Measurements from ENCODE around the gene DACH1.

DACH1 gene

GRCh38 chr13:71395053-71395452 is 472.0 kb downstream of the DACH1 start:
- H3K4me3 ChIP-seq = no peak overlapping the region
- no peaks in the 10 kb centered on the region for H3K9me3 ChIP-seq (ENCODE audit: low read depth, low read length)
- H3K9ac ChIP-seq (ENCODE audit: insufficient read length) = no peak overlapping the region
- TF ChIP-seq POLR2AphosphoS5 (IDR thresholded peaks at IDR 0.05; ENCODE audit: borderline replicate concordance, low read depth, low read length) (no peak), FOXP2 (optimal IDR thresholded peaks at IDR 0.05; ENCODE audit: control extremely low read depth, extremely low read length, insufficient read depth) (no peak), EZH2 (IDR thresholded peaks at IDR 0.05) (no peak)
- no peaks in the 10 kb centered on the region for H3K36me3 ChIP-seq (ENCODE audit: insufficient read depth, low read length)
- H3K27ac ChIP-seq = no peak overlapping the region
- DNase-seq (ENCODE audit: low read depth, low spot score) = no peak

GRCh38 chr13:71394176-71394575 is 472.8 kb downstream of the DACH1 start:
- Histone ChIP-seq H3K9ac (ENCODE audit: insufficient read length) (no peak overlapping the region), H3K27ac (no peak overlapping the region), H3K36me3 (ENCODE audit: insufficient read depth, low read length) (no peaks in the 10 kb centered on the region), H3K9me3 (ENCODE audit: low read depth, low read length) (no peaks in the 10 kb centered on the region), H3K4me3 (no peak overlapping the region)
- DNase-seq (ENCODE audit: low read depth, low spot score) = no peak
- TF ChIP-seq FOXP2 (optimal IDR thresholded peaks at IDR 0.05; ENCODE audit: control extremely low read depth, extremely low read length, insufficient read depth) (no peak), EZH2 (IDR thresholded peaks at IDR 0.05) (no peak), POLR2AphosphoS5 (IDR thresholded peaks at IDR 0.05; ENCODE audit: borderline replicate concordance, low read depth, low read length) (no peak)
